HepG2 (cell line): ENCODE results near the gene CDK2AP2. TPM values are rescaled to one million over a fixed set of nuclear protein-coding genes. Genes with fewer than 3 reads are reported as not detected.

Experiments used
- MAFK ChIP-seq, 2 experiments: IDR thresholded peaks in 1 of 2; conservative IDR thresholded peaks in 1 of 2; 2 replicates each; pipeline ENCODE4 v1.6.1; 2011; ENCODE audit warnings: improper control_type of control experiment in 2 of 2, low read length in 2 of 2
- MZF1 ChIP-seq: sonication (generic); formaldehyde crosslinking; IDR thresholded peaks from 2 replicates; pipeline ENCODE4 v1.8.1; 2023; ENCODE audit warnings: mild to moderate bottlenecking, missing genetic modification reagents, borderline replicate concordance
- NFKBIZ ChIP-seq: IDR thresholded peaks from 2 replicates; pipeline ENCODE4 v1.6.1; 2018; ENCODE audit warnings: missing genetic modification reagents, missing compliant biosample characterization
- NPAS2 ChIP-seq: sonication (generic); formaldehyde crosslinking; IDR thresholded peaks from 2 replicates; pipeline ENCODE4 v1.8.0; 2022; ENCODE audit warnings: mild to moderate bottlenecking, missing genetic modification reagents, borderline replicate concordance
- PCBP1 ChIP-seq: fragments of 200-400 bp; formaldehyde crosslinking; IDR thresholded peaks from 2 replicates; pipeline ENCODE4 v1.6.1; 2017; ENCODE audit warnings: mild to moderate bottlenecking, low read depth, low read length, borderline replicate concordance
- ZC3H13 ChIP-seq: sonication (generic); formaldehyde crosslinking; IDR thresholded peaks from 2 replicates; pipeline ENCODE4 v1.8.1; 2023; ENCODE audit warnings: mild to moderate bottlenecking, missing genetic modification reagents, moderate library complexity
- polyA plus RNA-seq, 8 experiments: library from polyadenylated mRNA; depleted of rRNA in 3 of 8; stranded (reverse) in 7 of 8; unstranded in 1 of 8; fragments of >200 nt; fragmentation: Illumina TruSeq in 4 of 8; extraction: Trizol in 4 of 8; gene quantifications; 2 replicates each; pipeline versions ENCODE4 v1.2.1 to v1.2.3, GENCODE V29; 2011 to 2016; ENCODE audit warnings: low read depth in 4 of 8, missing spikeins in 1 of 8, mixed read lengths in 1 of 8; ENCODE audit not compliant: insufficient read depth in 1 of 8
- total RNA-seq, 5 experiments: library from RNA; depleted of rRNA; stranded (reverse); fragments of >200 nt; fragmentation: Illumina TruSeq; extraction: Trizol; gene quantifications; 2 replicates each; pipeline ENCODE4 v1.2.3, GENCODE V29; 2016; ENCODE audit warnings: low read depth in 1 of 5
- TF ChIP-seq, protein P1 (sequence below): sonication (generic); formaldehyde crosslinking; IDR thresholded peaks from 2 replicates; pipeline ENCODE4 v1.4.0; 2020; ENCODE audit warnings: missing genetic modification reagents, mild to moderate bottlenecking, borderline replicate concordance
- TF ChIP-seq, protein P2 (sequence below): sonication (generic); formaldehyde crosslinking; IDR thresholded peaks from 2 replicates; pipeline ENCODE4 v1.5.0; 2020; ENCODE audit warnings: mild to moderate bottlenecking, missing genetic modification reagents
- TF ChIP-seq, protein P3 (sequence below): sonication (generic); formaldehyde crosslinking; IDR thresholded peaks from 2 replicates; pipeline ENCODE4 v1.4.0; 2020; ENCODE audit warnings: mild to moderate bottlenecking, missing genetic modification reagents
- TF ChIP-seq, protein P4 (sequence below): sonication (generic); formaldehyde crosslinking; IDR thresholded peaks from 2 replicates; pipeline ENCODE4 v1.9.0; 2021; ENCODE audit warnings: missing genetic modification reagents, borderline replicate concordance

The CDK2AP2 gene
- total and polyA plus RNA-seq, 2 of the 13 experiments (the other 11 are each of a cell fraction or from before 2014, with no cell fraction given): 15.0 to 23.2 TPM

DNA sequence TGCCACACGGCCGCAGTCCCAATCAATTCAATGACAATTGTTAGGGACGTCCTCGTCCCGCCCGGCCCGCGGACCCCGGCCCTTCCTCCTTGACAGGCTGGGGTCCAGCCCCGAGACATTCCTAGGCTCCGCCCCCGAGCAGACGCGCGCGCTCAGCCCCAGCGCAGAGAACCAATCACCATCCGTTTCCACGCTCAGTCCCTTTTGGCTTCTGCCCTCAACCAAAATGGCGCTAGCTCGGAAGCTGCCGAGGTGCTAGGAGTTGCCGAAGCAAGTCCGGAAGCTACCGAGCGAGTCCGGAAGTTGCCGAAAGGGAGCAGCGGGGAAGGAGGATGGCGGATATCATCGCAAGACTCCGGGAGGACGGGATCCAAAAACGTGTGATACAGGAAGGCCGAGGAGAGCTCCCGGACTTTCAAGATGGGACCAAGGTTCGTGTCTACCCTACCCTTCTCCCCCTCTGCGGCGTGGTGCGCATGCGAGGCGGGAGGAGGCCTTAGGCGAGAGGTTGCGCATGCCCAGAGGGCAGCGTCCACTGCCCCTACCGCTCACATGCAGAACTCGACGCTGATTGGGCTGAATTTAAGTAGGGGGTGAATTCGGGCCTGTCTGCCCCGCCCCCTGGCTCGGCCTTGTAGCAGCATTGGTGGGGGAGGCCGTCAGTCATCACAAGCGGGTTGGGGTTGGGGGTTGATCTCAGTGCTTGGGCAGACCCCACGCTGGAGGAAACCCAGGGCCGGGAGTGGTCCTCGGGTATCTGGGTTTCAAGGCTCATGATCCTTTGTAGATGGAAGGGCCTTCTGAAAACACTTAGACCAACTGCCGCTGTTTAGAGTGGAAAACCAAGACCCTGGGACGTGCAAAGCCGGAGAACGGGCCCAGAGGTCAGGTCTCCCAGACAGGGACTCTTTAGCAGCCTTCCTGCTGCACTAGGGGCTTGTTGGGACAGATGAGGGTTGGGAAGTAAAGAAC, 24.8 kb downstream of the CDK2AP2 start, which contains the start of gene AIP (continued):
- TF ChIP-seq NFKBIZ (peak; percentile 97), MAFK (conservative IDR thresholded peaks at IDR 0.05 in 1 of 2, IDR thresholded peaks at IDR 0.05 in 1 of 2; ENCODE audit: low read length in 2 of 2) (no peak), MZF1 (CRISPR knock-in tag) (no peak), PCBP1 (no peak), NPAS2 (CRISPR knock-in tag) (no peak), ZC3H13 (CRISPR knock-in tag) (peak; percentile 77; the same call in 1 of the 2 replicates)
- TF ChIP-seq, protein P1, sequence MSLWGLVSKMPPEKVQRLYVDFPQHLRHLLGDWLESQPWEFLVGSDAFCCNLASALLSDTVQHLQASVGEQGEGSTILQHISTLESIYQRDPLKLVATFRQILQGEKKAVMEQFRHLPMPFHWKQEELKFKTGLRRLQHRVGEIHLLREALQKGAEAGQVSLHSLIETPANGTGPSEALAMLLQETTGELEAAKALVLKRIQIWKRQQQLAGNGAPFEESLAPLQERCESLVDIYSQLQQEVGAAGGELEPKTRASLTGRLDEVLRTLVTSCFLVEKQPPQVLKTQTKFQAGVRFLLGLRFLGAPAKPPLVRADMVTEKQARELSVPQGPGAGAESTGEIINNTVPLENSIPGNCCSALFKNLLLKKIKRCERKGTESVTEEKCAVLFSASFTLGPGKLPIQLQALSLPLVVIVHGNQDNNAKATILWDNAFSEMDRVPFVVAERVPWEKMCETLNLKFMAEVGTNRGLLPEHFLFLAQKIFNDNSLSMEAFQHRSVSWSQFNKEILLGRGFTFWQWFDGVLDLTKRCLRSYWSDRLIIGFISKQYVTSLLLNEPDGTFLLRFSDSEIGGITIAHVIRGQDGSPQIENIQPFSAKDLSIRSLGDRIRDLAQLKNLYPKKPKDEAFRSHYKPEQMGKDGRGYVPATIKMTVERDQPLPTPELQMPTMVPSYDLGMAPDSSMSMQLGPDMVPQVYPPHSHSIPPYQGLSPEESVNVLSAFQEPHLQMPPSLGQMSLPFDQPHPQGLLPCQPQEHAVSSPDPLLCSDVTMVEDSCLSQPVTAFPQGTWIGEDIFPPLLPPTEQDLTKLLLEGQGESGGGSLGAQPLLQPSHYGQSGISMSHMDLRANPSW (CRISPR knock-in tag): peak; percentile 48; the same call in 1 of the 2 replicates
- TF ChIP-seq, protein P2, sequence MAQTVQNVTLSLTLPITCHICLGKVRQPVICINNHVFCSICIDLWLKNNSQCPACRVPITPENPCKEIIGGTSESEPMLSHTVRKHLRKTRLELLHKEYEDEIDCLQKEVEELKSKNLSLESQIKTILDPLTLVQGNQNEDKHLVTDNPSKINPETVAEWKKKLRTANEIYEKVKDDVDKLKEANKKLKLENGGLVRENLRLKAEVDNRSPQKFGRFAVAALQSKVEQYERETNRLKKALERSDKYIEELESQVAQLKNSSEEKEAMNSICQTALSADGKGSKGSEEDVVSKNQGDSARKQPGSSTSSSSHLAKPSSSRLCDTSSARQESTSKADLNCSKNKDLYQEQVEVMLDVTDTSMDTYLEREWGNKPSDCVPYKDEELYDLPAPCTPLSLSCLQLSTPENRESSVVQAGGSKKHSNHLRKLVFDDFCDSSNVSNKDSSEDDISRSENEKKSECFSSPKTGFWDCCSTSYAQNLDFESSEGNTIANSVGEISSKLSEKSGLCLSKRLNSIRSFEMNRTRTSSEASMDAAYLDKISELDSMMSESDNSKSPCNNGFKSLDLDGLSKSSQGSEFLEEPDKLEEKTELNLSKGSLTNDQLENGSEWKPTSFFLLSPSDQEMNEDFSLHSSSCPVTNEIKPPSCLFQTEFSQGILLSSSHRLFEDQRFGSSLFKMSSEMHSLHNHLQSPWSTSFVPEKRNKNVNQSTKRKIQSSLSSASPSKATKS (CRISPR knock-in tag): peak; percentile 97
- TF ChIP-seq, protein P3, sequence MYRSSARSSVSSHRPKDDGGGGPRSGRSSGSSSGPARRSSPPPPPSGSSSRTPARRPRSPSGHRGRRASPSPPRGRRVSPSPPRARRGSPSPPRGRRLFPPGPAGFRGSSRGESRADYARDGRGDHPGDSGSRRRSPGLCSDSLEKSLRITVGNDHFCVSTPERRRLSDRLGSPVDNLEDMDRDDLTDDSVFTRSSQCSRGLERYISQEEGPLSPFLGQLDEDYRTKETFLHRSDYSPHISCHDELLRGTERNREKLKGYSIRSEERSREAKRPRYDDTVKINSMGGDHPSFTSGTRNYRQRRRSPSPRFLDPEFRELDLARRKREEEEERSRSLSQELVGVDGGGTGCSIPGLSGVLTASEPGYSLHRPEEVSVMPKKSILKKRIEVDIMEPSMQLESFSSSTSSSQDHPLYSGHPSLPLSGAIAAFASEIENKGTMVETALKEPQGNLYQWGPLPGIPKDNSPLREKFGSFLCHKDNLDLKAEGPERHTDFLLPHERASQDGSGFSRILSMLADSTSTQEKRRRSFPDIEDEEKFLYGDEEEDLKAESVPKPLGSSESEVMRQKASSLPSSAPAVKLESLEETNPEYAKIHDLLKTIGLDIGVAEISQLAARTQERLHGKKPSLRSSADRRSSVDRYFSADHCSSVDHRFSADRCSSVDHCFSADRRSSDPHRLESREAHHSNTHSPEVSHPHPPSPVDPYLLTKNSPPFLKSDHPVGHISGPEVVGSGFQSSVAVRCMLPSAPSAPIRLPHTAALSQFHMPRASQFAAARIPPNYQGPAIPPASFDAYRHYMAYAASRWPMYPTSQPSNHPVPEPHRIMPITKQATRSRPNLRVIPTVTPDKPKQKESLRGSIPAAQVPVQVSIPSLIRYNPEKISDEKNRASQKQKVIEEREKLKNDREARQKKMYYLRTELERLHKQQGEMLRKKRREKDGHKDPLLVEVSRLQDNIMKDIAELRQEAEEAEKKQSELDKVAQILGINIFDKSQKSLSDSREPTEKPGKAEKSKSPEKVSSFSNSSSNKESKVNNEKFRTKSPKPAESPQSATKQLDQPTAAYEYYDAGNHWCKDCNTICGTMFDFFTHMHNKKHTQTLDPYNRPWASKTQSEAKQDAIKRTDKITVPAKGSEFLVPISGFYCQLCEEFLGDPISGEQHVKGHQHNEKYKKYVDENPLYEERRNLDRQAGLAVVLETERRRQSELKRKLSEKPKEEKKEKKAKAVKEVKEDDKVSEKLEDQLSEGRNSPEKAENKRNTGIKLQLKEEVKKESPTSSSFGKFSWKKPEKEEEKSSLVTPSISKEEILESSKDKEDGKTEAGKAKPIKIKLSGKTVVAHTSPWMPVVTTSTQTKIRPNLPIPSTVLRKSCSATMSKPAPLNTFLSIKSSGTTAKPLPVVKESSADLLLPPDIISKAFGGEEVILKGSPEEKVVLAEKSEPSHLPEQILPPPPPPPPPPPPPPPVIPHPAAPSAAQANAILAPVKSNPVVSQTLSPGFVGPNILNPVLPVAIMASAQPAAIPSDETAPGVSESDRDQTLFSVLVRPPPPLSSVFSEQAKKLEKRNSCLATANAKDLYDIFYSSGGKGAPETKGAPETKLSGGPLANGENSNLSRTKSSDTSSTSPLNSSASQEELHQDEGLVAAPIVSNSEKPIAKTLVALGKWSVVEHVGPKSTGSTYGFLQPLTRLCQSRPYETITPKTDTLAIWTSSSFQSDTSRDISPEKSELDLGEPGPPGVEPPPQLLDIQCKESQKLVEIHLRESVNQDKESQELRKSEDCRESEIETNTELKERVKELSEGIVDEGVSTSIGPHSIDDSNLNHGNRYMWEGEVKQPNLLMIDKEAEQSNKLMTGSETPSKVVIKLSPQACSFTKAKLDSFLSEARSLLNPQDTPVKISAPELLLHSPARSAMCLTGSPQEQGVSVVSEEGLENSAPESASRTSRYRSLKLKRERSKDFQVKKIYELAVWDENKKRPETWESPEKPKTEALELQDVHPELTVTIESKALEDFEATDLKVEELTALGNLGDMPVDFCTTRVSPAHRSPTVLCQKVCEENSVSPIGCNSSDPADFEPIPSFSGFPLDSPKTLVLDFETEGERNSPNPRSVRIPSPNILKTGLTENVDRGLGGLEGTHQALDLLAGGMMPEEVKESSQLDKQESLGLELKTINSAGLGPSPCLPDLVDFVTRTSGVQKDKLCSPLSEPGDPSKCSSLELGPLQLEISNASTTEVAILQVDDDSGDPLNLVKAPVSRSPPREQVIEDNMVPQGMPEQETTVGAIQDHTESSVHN (CRISPR knock-in tag): peak; percentile 94; the same call in 1 of the 2 replicates
- TF ChIP-seq, protein P4, sequence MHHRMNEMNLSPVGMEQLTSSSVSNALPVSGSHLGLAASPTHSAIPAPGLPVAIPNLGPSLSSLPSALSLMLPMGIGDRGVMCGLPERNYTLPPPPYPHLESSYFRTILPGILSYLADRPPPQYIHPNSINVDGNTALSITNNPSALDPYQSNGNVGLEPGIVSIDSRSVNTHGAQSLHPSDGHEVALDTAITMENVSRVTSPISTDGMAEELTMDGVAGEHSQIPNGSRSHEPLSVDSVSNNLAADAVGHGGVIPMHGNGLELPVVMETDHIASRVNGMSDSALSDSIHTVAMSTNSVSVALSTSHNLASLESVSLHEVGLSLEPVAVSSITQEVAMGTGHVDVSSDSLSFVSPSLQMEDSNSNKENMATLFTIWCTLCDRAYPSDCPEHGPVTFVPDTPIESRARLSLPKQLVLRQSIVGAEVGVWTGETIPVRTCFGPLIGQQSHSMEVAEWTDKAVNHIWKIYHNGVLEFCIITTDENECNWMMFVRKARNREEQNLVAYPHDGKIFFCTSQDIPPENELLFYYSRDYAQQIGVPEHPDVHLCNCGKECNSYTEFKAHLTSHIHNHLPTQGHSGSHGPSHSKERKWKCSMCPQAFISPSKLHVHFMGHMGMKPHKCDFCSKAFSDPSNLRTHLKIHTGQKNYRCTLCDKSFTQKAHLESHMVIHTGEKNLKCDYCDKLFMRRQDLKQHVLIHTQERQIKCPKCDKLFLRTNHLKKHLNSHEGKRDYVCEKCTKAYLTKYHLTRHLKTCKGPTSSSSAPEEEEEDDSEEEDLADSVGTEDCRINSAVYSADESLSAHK (CRISPR knock-in tag): no peak
